Measurements from ENCODE around the gene SPX. TPM values are rescaled to one million over a fixed set of nuclear protein-coding genes. Genes with fewer than 3 reads are reported as not detected.

Gene SPX
- total RNA-seq, 2 donors from 2014 or later, result 1.3 to 1.5 TPM

DNA sequence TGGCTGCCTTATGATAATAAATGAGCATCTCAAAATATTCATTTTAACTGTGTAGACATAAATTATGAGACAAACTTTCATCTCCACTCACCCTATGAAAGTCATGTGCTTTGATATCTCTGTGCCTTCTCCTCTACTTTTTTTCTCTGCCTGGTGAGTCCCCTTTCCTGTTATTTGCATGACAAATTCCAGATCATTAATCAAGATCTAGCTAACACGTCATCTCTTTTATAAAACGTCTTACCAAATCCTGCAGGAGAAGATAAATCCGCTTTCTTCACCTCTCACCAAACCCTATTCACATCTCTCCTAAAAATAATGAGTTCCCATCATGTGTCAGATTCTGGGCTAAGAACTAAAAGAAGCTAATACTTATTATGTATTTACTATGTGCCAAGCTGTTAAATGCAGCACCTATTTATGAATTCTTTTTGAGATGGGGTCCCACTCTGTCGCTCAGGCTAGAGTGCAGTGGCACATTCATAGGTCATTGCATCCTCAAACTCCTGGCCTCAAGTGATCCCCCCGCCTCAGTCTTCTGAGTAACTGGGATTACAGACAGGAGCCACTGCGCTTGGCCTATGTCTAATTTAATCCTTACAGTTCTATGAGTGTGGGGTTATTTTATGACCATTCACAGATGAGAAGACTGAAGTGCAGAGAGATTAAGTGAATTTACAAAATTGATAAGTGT is 26.7 kb downstream of the SPX start:
- H3K27ac Mint-ChIP-seq, result no peak overlapping the region
- no peaks in the 10 kb centered on the region for H3K36me3 Mint-ChIP-seq (ENCODE audit: low read depth)
- H3K4me3 Mint-ChIP-seq, result no peak overlapping the region
- peaks cover under 1% of the 10 kb centered on the region for H3K4me1 Mint-ChIP-seq
- no peak for ATAC-seq (replicated peaks)
- H3K27me3 Mint-ChIP-seq, result no peaks in the 10 kb centered on the region
- no peaks in the 10 kb centered on the region for H3K9me3 Mint-ChIP-seq

DNA sequence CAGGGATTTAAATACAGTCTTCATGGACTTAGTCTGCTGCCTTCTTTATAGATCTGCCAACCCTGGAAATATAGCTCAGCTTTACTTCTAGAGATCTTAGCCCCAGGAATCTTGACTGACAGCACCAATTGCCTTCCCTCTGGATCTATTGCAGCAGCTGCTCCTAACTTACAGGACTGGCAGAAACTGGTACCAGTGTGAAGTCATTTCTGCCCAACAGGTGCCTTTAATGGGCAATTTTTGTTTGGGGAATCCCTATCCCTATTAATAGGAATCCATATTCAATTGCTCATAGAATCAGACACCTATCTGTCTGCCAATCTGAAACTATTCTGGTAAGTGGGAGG is 27.2 kb downstream of the SPX start:
- no peaks in the 10 kb centered on the region for H3K9me3 Mint-ChIP-seq
- no peak for ATAC-seq (replicated peaks)
- H3K4me1 Mint-ChIP-seq, result no peaks in the 10 kb centered on the region

DNA sequence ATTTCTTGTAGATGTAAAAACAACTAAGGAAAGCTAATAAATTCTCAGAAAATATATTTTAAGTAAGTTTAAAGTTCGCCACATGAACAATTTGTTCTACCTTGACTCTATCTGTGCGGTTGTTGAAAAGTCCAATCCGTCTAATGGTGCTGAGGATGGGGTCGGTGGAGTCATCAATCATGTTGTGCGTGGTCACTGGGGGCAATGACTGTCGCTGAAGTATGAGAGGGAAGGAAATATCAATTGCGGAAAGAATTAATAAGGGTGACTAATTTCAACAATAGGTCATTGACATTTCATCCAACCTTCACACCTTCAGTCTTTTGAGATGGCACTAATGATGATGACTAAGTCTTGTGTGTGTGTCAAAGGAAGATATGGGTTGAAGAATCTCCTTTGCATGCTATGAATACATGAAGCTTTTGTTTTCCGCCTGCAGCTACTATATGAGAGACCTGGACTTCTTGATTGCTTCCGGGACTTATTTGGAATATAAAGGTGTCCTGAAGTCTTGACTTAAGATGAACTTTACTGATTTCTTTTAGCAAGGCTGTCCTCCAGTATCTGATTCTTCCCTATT is 32.1 kb downstream of the SPX start:
- H3K9me3 Mint-ChIP-seq, result no peaks in the 10 kb centered on the region
- ATAC-seq (replicated peaks), result no peak
- no peak overlapping the region for H3K27ac Mint-ChIP-seq
- no peaks in the 10 kb centered on the region for H3K27me3 Mint-ChIP-seq
- peaks cover 7% of the 10 kb centered on the region for H3K36me3 Mint-ChIP-seq (ENCODE audit: low read depth)
- peaks cover 8% of the 10 kb centered on the region for H3K4me1 Mint-ChIP-seq
- no peak overlapping the region for H3K4me3 Mint-ChIP-seq

More for the DNA sequence above, 27.2 kb downstream of the SPX start:
- Mint-ChIP-seq H3K27me3 (no peaks in the 10 kb centered on the region), H3K27ac (no peak overlapping the region), H3K36me3 (ENCODE audit: low read depth) (no peaks in the 10 kb centered on the region), H3K4me3 (no peak overlapping the region)

DNA sequence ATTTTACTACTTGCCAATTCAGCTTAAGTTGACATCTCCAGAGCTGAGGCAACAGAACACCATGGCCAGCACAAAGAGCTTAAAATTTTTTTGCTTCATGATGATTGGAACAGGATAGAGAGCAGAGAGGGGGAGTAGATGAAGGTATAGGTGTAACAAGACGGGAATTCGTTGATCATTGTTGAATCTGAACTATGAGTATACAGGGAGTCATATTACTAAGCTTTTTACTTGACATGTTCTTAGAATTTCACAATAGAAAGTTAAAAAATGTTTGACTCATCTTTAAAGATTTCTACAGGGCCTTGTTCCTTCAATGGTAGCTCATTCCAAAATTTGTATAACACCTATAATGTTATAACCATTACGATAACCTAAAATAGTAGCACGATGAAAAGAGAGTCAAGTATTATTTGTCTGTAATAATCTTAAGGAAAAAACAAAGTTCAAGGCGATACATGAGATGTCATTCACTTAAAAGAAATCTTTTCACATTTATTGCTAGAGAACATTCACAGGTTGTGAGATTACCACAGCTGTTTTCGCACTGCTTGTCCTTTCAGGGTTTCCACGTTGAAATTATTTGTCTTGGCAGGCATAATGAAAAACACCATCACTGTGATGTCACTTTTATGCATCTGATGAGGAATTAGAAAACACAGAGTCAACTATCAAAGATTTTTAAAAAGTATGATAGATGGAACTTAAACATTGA is 33.9 kb downstream of the SPX start:
- Mint-ChIP-seq H3K36me3 (ENCODE audit: low read depth) (peaks cover 7% of the 10 kb centered on the region), H3K4me1 (peaks cover 8% of the 10 kb centered on the region), H3K27me3 (no peaks in the 10 kb centered on the region), H3K27ac (peak overlapping the region; percentile 83), H3K4me3 (peak overlapping the region; percentile 19), H3K9me3 (no peaks in the 10 kb centered on the region)
- peak; percentile 87 for ATAC-seq (replicated peaks)

DNA sequence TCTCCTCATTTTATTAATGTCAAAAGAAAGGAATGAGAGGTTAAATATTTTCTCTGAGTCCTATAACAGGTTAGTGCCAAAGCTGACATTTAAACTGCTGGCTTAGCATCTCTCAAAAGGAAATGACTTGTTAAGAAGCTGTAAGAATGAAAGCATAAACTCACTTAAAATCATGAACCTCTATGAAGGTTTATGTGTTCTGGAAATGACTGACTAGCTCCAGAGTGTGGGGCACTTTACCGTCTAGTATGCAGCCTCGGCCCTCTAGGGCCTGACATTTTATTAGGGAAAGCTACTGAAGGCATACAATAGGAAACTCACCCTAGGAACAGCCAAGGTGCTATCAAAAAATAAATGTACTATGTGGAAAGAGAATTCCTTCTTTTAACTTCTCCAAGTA is 35.1 kb downstream of the SPX start:
- Mint-ChIP-seq H3K27me3 (no peaks in the 10 kb centered on the region), H3K36me3 (ENCODE audit: low read depth) (peaks cover 7% of the 10 kb centered on the region), H3K27ac (peak overlapping the region; percentile 50), H3K9me3 (no peaks in the 10 kb centered on the region), H3K4me1 (peaks cover 8% of the 10 kb centered on the region), H3K4me3 (peak overlapping the region; percentile 21)
- peak; percentile 81 for ATAC-seq (replicated peaks)

DNA sequence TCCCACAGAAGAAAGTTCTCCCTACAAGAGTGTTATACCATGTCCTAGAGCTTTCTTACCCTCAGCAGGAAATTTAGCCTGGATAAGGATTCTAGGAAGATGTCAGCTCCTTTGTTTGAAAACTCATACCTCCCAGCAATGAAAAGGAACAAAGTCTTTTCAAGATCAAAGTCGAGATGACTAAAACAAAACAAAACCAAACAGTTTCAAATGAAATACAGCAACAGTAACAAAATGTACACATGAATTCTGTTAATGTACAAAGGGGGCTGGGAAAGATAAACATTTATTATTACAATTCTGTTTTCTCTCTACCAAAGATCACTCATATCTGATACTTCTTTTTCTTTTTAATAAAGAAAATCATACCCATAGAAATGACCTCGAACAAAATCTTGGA is 36.8 kb downstream of the SPX start:
- no peak for ATAC-seq (replicated peaks)
- Mint-ChIP-seq H3K4me3 (no peak overlapping the region), H3K9me3 (no peaks in the 10 kb centered on the region), H3K4me1 (peaks cover 8% of the 10 kb centered on the region), H3K36me3 (ENCODE audit: low read depth) (peaks cover 7% of the 10 kb centered on the region), H3K27ac (no peak overlapping the region), H3K27me3 (no peaks in the 10 kb centered on the region)

DNA sequence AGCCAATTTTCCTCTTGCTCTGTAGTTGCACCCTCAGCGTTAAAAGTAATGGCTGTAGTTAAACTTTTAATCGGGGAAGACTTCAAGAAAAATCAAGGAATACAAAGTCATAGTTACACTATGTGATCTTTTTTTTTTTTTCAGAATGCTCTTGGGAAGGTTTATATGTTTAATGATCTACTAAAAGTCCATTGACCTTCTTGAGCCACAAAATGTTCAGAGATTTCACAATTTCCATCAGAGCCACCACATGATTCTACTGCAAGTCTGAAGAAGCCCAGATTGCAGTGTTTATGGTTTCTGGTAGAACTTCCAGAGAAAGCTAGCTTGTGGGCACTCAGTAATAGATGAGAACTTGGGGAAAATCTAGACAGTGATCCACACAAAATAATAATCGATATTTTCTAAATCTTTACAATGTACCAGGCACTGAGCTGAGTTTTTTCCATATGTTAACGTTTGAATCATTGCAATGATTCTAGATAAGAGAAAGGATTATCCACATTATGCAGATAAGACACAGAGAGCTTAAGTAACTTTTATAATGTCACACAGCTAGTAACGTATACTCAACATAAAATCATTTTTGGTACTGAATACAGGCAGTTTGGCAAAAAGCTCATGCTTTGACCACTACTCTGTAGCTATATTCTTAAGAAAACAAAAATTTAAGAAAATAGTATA is 40.3 kb downstream of the SPX start:
- Mint-ChIP-seq H3K36me3 (ENCODE audit: low read depth) (no peaks in the 10 kb centered on the region), H3K4me1 (no peaks in the 10 kb centered on the region), H3K27me3 (no peaks in the 10 kb centered on the region), H3K4me3 (no peak overlapping the region), H3K9me3 (no peaks in the 10 kb centered on the region), H3K27ac (no peak overlapping the region)
- ATAC-seq (replicated peaks), result no peak

DNA sequence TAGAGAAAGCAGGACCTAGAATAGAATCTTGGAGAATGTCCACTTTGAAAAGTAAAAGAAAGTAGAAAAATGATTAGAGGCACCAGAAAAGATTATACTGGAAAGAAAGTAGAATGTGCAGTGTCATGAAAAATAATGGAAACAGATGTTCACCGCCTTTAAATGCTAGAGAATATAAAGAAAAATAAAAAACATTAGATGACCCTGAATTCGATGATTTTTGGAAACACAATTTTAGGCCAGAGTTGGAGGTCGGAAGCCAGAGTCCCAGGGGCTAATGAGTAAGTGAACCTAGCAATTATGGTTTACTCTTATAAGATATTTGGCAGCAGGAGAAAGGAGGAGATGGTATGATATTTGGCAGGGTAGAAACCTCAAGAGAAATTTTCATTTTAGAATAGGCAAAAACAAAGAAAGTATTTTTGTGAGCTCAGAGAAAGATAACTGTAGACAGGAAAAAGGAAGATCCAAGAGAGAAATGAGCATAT is 40.9 kb downstream of the SPX start:
- no peak for ATAC-seq (replicated peaks)
- no peaks in the 10 kb centered on the region for H3K36me3 Mint-ChIP-seq (ENCODE audit: low read depth)
- H3K4me3 Mint-ChIP-seq, result no peak overlapping the region
- no peaks in the 10 kb centered on the region for H3K4me1 Mint-ChIP-seq
- H3K9me3 Mint-ChIP-seq, result no peaks in the 10 kb centered on the region
- no peaks in the 10 kb centered on the region for H3K27me3 Mint-ChIP-seq
- H3K27ac Mint-ChIP-seq, result no peak overlapping the region

DNA sequence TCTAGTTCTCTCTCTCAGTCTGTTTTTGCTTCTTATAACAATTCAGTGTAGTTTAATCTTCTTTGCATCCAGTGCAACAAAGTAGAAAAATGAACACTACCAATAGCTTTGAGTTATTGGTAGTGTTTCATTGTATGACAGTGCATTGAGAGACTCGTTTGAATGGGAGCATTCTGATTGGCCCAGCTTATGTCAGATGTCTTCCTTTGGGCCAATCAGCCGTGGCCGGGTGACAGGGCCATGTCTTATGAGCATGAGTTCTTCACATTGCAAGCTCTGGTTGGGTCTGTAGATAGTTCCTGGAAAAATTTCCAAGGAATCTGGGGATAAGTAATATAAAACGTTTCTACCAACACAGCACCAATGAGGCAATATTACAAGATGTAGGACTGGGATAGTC is 42.0 kb downstream of the SPX start:
- no peaks in the 10 kb centered on the region for H3K9me3 Mint-ChIP-seq
- no peaks in the 10 kb centered on the region for H3K4me1 Mint-ChIP-seq
- no peaks in the 10 kb centered on the region for H3K27me3 Mint-ChIP-seq
- no peak for ATAC-seq (replicated peaks)
- no peak overlapping the region for H3K27ac Mint-ChIP-seq
- H3K4me3 Mint-ChIP-seq, result no peak overlapping the region
- no peaks in the 10 kb centered on the region for H3K36me3 Mint-ChIP-seq (ENCODE audit: low read depth)

DNA sequence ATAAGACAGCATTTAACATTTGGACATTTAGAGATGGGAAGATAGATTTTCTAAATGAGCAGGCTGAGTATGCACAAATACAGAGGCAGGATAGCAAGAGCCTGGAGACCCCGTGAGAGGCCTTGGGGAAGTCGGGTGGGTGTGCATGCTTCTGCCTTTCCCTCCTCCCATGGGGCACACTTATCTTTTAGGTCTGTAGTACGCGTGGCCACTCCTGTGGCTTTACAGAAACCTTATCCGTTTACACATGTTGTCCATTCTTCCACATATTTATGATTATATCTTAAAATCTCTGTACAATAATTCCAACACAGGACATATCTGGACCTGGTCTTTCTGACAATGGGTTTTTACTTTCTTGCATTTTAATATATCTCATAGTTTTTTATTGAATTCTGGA is 45.0 kb downstream of the SPX start:
- no peaks in the 10 kb centered on the region for H3K9me3 Mint-ChIP-seq
- no peaks in the 10 kb centered on the region for H3K4me1 Mint-ChIP-seq
- no peak for ATAC-seq (replicated peaks)
- H3K4me3 Mint-ChIP-seq, result no peak overlapping the region
- no peaks in the 10 kb centered on the region for H3K27me3 Mint-ChIP-seq
- no peaks in the 10 kb centered on the region for H3K36me3 Mint-ChIP-seq (ENCODE audit: low read depth)
- no peak overlapping the region for H3K27ac Mint-ChIP-seq

DNA sequence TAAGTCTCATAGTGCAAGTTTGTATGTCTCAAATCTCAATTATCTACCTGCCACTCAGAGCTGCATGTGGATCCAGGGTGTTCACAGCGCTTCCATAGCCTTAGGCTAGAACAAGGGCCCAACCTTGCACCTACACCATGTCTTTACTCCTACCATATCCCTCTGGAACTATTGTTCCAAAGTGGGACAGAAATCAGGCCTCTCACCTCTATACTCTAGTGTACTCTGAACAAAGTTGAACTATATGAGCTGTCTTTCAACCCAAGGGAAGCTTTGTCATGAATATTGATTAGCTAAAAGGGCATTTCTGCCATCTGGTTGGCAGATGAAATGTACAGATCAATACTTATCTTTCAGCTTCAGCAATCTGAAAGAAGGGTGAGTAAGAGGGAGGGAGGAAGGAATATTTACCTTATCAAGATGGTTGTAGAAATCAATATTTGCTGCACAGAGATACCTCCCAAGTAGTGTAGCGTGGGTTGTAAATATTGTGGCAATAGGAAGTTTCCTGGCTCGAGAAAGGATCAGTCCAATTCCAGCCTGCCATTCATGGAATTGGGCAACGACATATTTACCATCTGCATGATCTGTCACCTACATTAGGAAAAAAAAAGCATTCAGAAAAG is 47.8 kb downstream of the SPX start:
- peaks cover 3% of the 10 kb centered on the region for H3K9me3 Mint-ChIP-seq
- no peak for ATAC-seq (replicated peaks)
- no peaks in the 10 kb centered on the region for H3K36me3 Mint-ChIP-seq (ENCODE audit: low read depth)
- H3K4me1 Mint-ChIP-seq, result no peaks in the 10 kb centered on the region
- no peak overlapping the region for H3K27ac Mint-ChIP-seq
- H3K27me3 Mint-ChIP-seq, result peaks cover 3% of the 10 kb centered on the region
- no peak overlapping the region for H3K4me3 Mint-ChIP-seq

DNA sequence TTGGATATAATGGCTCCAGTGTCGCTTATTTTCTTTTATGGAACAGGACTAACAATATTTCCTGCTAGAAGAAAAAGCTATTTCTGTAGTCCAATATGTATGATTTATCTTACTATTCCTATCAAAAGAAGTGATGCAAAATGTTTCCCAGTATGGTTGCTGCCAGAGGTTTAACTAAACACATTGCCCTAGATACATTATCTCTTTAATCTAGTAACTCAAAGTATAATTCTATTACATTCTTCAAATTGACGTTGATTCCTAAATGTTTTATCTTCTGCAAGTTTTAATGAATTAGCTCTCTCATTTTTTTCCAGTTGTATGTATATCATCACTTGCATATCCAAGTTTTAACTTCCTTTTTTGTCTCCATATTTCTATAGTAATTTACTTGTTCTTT is 50.3 kb downstream of the SPX start:
- H3K27me3 Mint-ChIP-seq, result peaks cover 7% of the 10 kb centered on the region
- no peak overlapping the region for H3K4me3 Mint-ChIP-seq

DNA sequence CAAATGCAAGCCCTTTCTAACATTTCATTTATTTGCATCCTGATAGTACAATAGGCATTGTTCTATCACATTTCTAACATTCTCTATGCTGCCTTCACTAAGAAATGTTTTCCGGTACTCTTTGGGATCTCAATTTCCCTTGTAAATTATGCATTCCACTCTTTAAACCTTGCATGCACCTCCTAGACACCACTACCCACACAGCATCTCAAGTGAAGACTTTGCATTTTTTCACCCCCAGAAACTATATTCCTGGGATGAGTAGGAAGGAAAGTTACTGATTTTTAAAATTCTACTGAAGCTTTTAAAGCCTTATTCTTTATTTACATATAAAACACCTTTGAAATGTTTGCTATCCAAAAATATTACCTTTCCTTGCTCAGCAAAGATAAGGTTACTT is 51.4 kb downstream of the SPX start:
- ATAC-seq (replicated peaks), result no peak
- Mint-ChIP-seq H3K4me3 (no peak overlapping the region), H3K27ac (no peak overlapping the region), H3K36me3 (ENCODE audit: low read depth) (no peaks in the 10 kb centered on the region), H3K27me3 (peaks cover 14% of the 10 kb centered on the region), H3K4me1 (no peaks in the 10 kb centered on the region), H3K9me3 (peaks cover 5% of the 10 kb centered on the region)

More for the DNA sequence above, 50.3 kb downstream of the SPX start:
- peaks cover 5% of the 10 kb centered on the region for H3K9me3 Mint-ChIP-seq
- H3K27ac Mint-ChIP-seq, result no peak overlapping the region
- H3K36me3 Mint-ChIP-seq (ENCODE audit: low read depth), result no peaks in the 10 kb centered on the region
- no peaks in the 10 kb centered on the region for H3K4me1 Mint-ChIP-seq
- no peak for ATAC-seq (replicated peaks)

DNA sequence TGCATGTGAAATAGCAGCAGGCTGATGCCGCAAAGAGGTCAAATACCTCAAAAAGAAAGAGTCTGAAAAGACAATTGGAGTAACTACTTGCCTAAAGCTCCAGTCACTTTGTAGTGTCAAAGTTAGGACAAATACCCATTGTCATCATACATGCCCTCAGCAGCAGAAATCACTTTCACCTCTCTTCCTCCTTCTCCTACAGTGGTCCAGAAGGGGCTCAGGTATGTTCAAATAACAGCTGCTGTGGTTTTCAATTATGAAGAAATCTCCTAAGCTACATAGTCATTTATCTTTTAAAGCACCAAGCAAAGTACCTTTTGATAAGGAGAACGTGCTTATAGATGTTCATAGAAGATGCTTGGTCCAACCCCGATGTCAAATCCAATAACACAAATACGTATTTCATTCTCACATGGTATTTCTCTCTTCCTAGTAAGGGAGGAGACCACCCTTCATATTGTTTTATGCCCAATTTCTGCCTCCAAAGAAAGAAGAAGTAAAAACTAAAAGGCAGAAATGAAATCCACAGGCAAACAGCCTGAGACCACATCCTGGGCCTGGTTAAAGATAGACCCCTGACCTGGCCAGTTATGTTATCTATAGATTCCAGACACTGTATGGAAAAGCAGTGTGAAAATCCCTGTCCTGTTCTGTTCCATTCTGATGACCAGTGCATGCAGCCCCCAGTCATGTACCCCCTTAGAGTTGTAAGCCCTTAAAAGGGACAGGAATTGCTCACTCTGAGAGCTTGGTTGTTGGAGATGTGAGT is 54.8 kb downstream of the SPX start:
- no peak overlapping the region for H3K4me3 Mint-ChIP-seq
- no peak overlapping the region for H3K27ac Mint-ChIP-seq
- no peaks in the 10 kb centered on the region for H3K4me1 Mint-ChIP-seq
- no peak for ATAC-seq (replicated peaks)
- no peaks in the 10 kb centered on the region for H3K36me3 Mint-ChIP-seq (ENCODE audit: low read depth)
- H3K9me3 Mint-ChIP-seq, result peaks cover 10% of the 10 kb centered on the region
- peaks cover 14% of the 10 kb centered on the region for H3K27me3 Mint-ChIP-seq

Measured in activated T-helper 17 cell treated with anti-CD3 and anti-CD28 coated beads, Interleukin-2, amount 50 U/mL, for 72 hours (primary cell).